ENCODE results near the gene GPC3.

The GPC3 gene

GRCh38 chrX:133587818-133588217, 397.6 kb downstream of the GPC3 start:
- Histone ChIP-seq H3K36me3 (replicated peaks in 1 of 2; ENCODE audit: control insufficient read depth in 2 of 2, insufficient read depth in 2 of 2, low read length in 2 of 2) (peaks cover 0 to 4% of the 10 kb centered on the region in 2 donors), H3K18ac (ENCODE audit: low read length) (no peak overlapping the region), H3K4me2 (ENCODE audit: insufficient read depth, low read length, poor library complexity, severe bottlenecking) (no peak overlapping the region), H2AK5ac (ENCODE audit: low read depth, low read length) (no peak overlapping the region), H3K4me3 (ENCODE audit: low read length in 2 of 2) (no peak overlapping the region), H3K27ac (replicated peaks; ENCODE audit: low read length) (no peak overlapping the region), H3K23ac (ENCODE audit: low read depth, low read length, poor library complexity) (no peak overlapping the region), H2BK120ac (ENCODE audit: low read depth, low read length) (no peak overlapping the region), H3K4ac (ENCODE audit: low read length) (no peak overlapping the region), H3K79me1 (ENCODE audit: low read depth, low read length) (no peaks in the 10 kb centered on the region), H2AFZ (ENCODE audit: low read length) (no peak overlapping the region), H4K8ac (ENCODE audit: low read depth, low read length) (no peak overlapping the region), H2BK5ac (ENCODE audit: low read length) (no peak overlapping the region), H2BK15ac (ENCODE audit: low read length) (no peak overlapping the region), H4K91ac (ENCODE audit: low read depth, low read length, poor library complexity) (no peak overlapping the region), H3K27me3 (ENCODE audit: control insufficient read depth in 3 of 3, insufficient read depth in 3 of 3, low read depth in 1 of 3, low read length in 3 of 3) (peaks cover 0 to 17% (median 0%) of the 10 kb centered on the region in 3 experiments), H3K9ac (ENCODE audit: low read depth, low read length, poor library complexity) (no peak overlapping the region), H3K4me1 (ENCODE audit: control insufficient read depth in 2 of 2, insufficient read depth in 1 of 2, low read depth in 1 of 2, low read length in 2 of 2) (no peaks in the 10 kb centered on the region), H3K9me3 (replicated peaks in 1 of 2; ENCODE audit: control insufficient read depth in 2 of 2, insufficient read depth in 1 of 2, low read depth in 1 of 2, low read length in 2 of 2) (no peaks in the 10 kb centered on the region), H2BK12ac (ENCODE audit: low read length) (no peak overlapping the region), H3K14ac (ENCODE audit: low read length) (no peak overlapping the region)
- WGBS, 2 donors (ENCODE audit: extremely low coverage in 2 of 2, insufficient read length in 2 of 2, insufficient replicate concordance in 1 of 2), result no CpG with 5 or more reads among the region's 4 CpGs
- no peak for DNase-seq (ENCODE audit: low spot score)

GRCh38 chrX:133587071-133587470, 398.3 kb downstream of the GPC3 start:
- H3K79me1 ChIP-seq (ENCODE audit: low read depth, low read length), result no peaks in the 10 kb centered on the region
- no peak overlapping the region for H2AFZ ChIP-seq (ENCODE audit: low read length)
- H4K8ac ChIP-seq (ENCODE audit: low read depth, low read length), result no peak overlapping the region
- H2BK15ac ChIP-seq (ENCODE audit: low read length), result no peak overlapping the region
- H2BK5ac ChIP-seq (ENCODE audit: low read length), result no peak overlapping the region
- no peak overlapping the region for H3K4ac ChIP-seq (ENCODE audit: low read length)
- H3K9ac ChIP-seq (ENCODE audit: low read depth, low read length, poor library complexity), result no peak overlapping the region
- H3K4me1 ChIP-seq (ENCODE audit: control insufficient read depth in 2 of 2, insufficient read depth in 1 of 2, low read depth in 1 of 2, low read length in 2 of 2), result no peaks in the 10 kb centered on the region
- H3K23ac ChIP-seq (ENCODE audit: low read depth, low read length, poor library complexity), result no peak overlapping the region
- H3K4me3 ChIP-seq (ENCODE audit: low read length in 2 of 2), result no peak overlapping the region
- H3K4me2 ChIP-seq (ENCODE audit: insufficient read depth, low read length, poor library complexity, severe bottlenecking), result no peak overlapping the region
- H2BK120ac ChIP-seq (ENCODE audit: low read depth, low read length), result no peak overlapping the region
- no peak overlapping the region for H2AK5ac ChIP-seq (ENCODE audit: low read depth, low read length)
- no peak for DNase-seq (ENCODE audit: low spot score)
- no CpG with 5 or more reads among the region's 4 CpGs for WGBS, 2 donors (ENCODE audit: extremely low coverage in 2 of 2, insufficient read length in 2 of 2, insufficient replicate concordance in 1 of 2)
- H3K14ac ChIP-seq (ENCODE audit: low read length), result no peak overlapping the region
- no peaks in the 10 kb centered on the region for H3K9me3 ChIP-seq (replicated peaks in 1 of 2; ENCODE audit: control insufficient read depth in 2 of 2, insufficient read depth in 1 of 2, low read depth in 1 of 2, low read length in 2 of 2)
- no peak overlapping the region for H2BK12ac ChIP-seq (ENCODE audit: low read length)
- H3K27ac ChIP-seq (replicated peaks; ENCODE audit: low read length), result no peak overlapping the region
- peaks cover 0 to 4% of the 10 kb centered on the region in 2 donors for H3K36me3 ChIP-seq (replicated peaks in 1 of 2; ENCODE audit: control insufficient read depth in 2 of 2, insufficient read depth in 2 of 2, low read length in 2 of 2)
- peaks cover 0 to 17% (median 0%) of the 10 kb centered on the region in 3 experiments for H3K27me3 ChIP-seq (ENCODE audit: control insufficient read depth in 3 of 3, insufficient read depth in 3 of 3, low read depth in 1 of 3, low read length in 3 of 3)
- H4K91ac ChIP-seq (ENCODE audit: low read depth, low read length, poor library complexity), result no peak overlapping the region
- H3K18ac ChIP-seq (ENCODE audit: low read length), result no peak overlapping the region

GRCh38 chrX:133586443-133586842, 399.0 kb downstream of the GPC3 start:
- Histone ChIP-seq H2AK5ac (ENCODE audit: low read depth, low read length) (no peak overlapping the region), H4K91ac (ENCODE audit: low read depth, low read length, poor library complexity) (no peak overlapping the region), H3K4me3 (ENCODE audit: low read length in 2 of 2) (no peak overlapping the region), H2BK15ac (ENCODE audit: low read length) (no peak overlapping the region), H3K4me1 (ENCODE audit: control insufficient read depth in 2 of 2, insufficient read depth in 1 of 2, low read depth in 1 of 2, low read length in 2 of 2) (no peaks in the 10 kb centered on the region), H3K79me1 (ENCODE audit: low read depth, low read length) (no peaks in the 10 kb centered on the region), H3K14ac (ENCODE audit: low read length) (no peak overlapping the region), H3K27ac (replicated peaks; ENCODE audit: low read length) (no peak overlapping the region), H4K8ac (ENCODE audit: low read depth, low read length) (no peak overlapping the region), H3K36me3 (replicated peaks in 1 of 2; ENCODE audit: control insufficient read depth in 2 of 2, insufficient read depth in 2 of 2, low read length in 2 of 2) (peaks cover 0 to 4% of the 10 kb centered on the region in 2 donors), H2BK5ac (ENCODE audit: low read length) (no peak overlapping the region), H2BK120ac (ENCODE audit: low read depth, low read length) (no peak overlapping the region), H3K9me3 (replicated peaks in 1 of 2; ENCODE audit: control insufficient read depth in 2 of 2, insufficient read depth in 1 of 2, low read depth in 1 of 2, low read length in 2 of 2) (no peaks in the 10 kb centered on the region), H3K4ac (ENCODE audit: low read length) (no peak overlapping the region), H3K27me3 (ENCODE audit: control insufficient read depth in 3 of 3, insufficient read depth in 3 of 3, low read depth in 1 of 3, low read length in 3 of 3) (peaks cover 0 to 17% (median 0%) of the 10 kb centered on the region in 3 experiments), H3K9ac (ENCODE audit: low read depth, low read length, poor library complexity) (no peak overlapping the region), H3K18ac (ENCODE audit: low read length) (no peak overlapping the region), H2AFZ (ENCODE audit: low read length) (no peak overlapping the region), H2BK12ac (ENCODE audit: low read length) (no peak overlapping the region), H3K4me2 (ENCODE audit: insufficient read depth, low read length, poor library complexity, severe bottlenecking) (no peak overlapping the region), H3K23ac (ENCODE audit: low read depth, low read length, poor library complexity) (no peak overlapping the region)
- WGBS, 2 donors (ENCODE audit: extremely low coverage in 2 of 2, insufficient read length in 2 of 2, insufficient replicate concordance in 1 of 2), result no CpG with 5 or more reads among the region's 4 CpGs
- DNase-seq (ENCODE audit: low spot score), result no peak

GRCh38 chrX:133583825-133584224, 401.6 kb downstream of the GPC3 start:
- no CpG with 5 or more reads among the region's 2 CpGs for WGBS, 2 donors (ENCODE audit: extremely low coverage in 2 of 2, insufficient read length in 2 of 2, insufficient replicate concordance in 1 of 2)
- no peak overlapping the region for H3K9ac ChIP-seq (ENCODE audit: low read depth, low read length, poor library complexity)
- H3K18ac ChIP-seq (ENCODE audit: low read length), result no peak overlapping the region

More at GRCh38 chrX:133583825-133584224, 401.6 kb downstream of the GPC3 start:
- Histone ChIP-seq H3K27me3 (ENCODE audit: control insufficient read depth in 3 of 3, insufficient read depth in 3 of 3, low read depth in 1 of 3, low read length in 3 of 3) (peaks cover 0 to 15% (median 0%) of the 10 kb centered on the region in 3 experiments), H3K79me1 (ENCODE audit: low read depth, low read length) (no peaks in the 10 kb centered on the region), H2AK5ac (ENCODE audit: low read depth, low read length) (no peak overlapping the region), H2BK5ac (ENCODE audit: low read length) (no peak overlapping the region), H3K23ac (ENCODE audit: low read depth, low read length, poor library complexity) (no peak overlapping the region), H3K27ac (replicated peaks; ENCODE audit: low read length) (no peak overlapping the region), H3K14ac (ENCODE audit: low read length) (no peak overlapping the region), H3K36me3 (replicated peaks in 1 of 2; ENCODE audit: control insufficient read depth in 2 of 2, insufficient read depth in 2 of 2, low read length in 2 of 2) (no peaks in the 10 kb centered on the region), H3K9me3 (replicated peaks in 1 of 2; ENCODE audit: control insufficient read depth in 2 of 2, insufficient read depth in 1 of 2, low read depth in 1 of 2, low read length in 2 of 2) (no peaks in the 10 kb centered on the region), H4K91ac (ENCODE audit: low read depth, low read length, poor library complexity) (no peak overlapping the region), H3K4me3 (ENCODE audit: low read length in 2 of 2) (no peak overlapping the region), H2BK15ac (ENCODE audit: low read length) (no peak overlapping the region), H2BK12ac (ENCODE audit: low read length) (no peak overlapping the region), H2AFZ (ENCODE audit: low read length) (no peak overlapping the region), H3K4me2 (ENCODE audit: insufficient read depth, low read length, poor library complexity, severe bottlenecking) (no peak overlapping the region), H3K4me1 (ENCODE audit: control insufficient read depth in 2 of 2, insufficient read depth in 1 of 2, low read depth in 1 of 2, low read length in 2 of 2) (no peaks in the 10 kb centered on the region), H3K4ac (ENCODE audit: low read length) (no peak overlapping the region), H2BK120ac (ENCODE audit: low read depth, low read length) (no peak overlapping the region), H4K8ac (ENCODE audit: low read depth, low read length) (no peak overlapping the region)
- no peak for DNase-seq (ENCODE audit: low spot score)
